CD8-positive, alpha-beta memory T cell (primary cell): Measurements from ENCODE around the gene APOA1. TPM values are rescaled to one million over a fixed set of nuclear protein-coding genes. Genes with fewer than 3 reads are reported as not detected.
A peak's percentile ranks its signal among the peaks of the same experiment; 100 is the strongest.

ENCODE experiments used
- CTCF ChIA-PET: fragments of 350-600 bp; sonication (Branson Sonifier 250); formaldehyde crosslinking; loops from one replicate; lab custom pipeline; 2021; ENCODE audit warnings: antibody characterized with exemption; lab: Charles Lee
- POLR2A ChIA-PET: fragments of 350-600 bp; sonication (Branson Sonifier 250); formaldehyde crosslinking; loops from one replicate; lab custom pipeline; 2021; ENCODE audit warnings: antibody characterized with exemption; lab: Charles Lee
- DNase-seq, 5 donors: peaks; one replicate each; pipeline versions ENCODE4 v3.0.0 to v3.0.0-alpha.2; 2020 to 2022; ENCODE audit warnings: mixed read lengths in 1 of 5
- H3K27ac ChIP-seq: one replicate; pipeline ENCODE4 v1.7.0; 2013; ENCODE audit warnings: low read depth, mild to moderate bottlenecking, low read length, moderate library complexity
- H3K27me3 ChIP-seq: 2 replicates; pipeline ENCODE4 v1.7.0; 2013; ENCODE audit warnings: low read length, mild to moderate bottlenecking; ENCODE audit not compliant: insufficient read depth, poor library complexity, severe bottlenecking
- H3K36me3 ChIP-seq: 2 replicates; pipeline ENCODE4 v1.7.0; 2013; ENCODE audit warnings: mild to moderate bottlenecking, low read length, moderate library complexity; ENCODE audit not compliant: insufficient read depth
- H3K4me1 ChIP-seq: 2 replicates; pipeline ENCODE4 v1.7.0; 2013; ENCODE audit warnings: mild to moderate bottlenecking, low read length, moderate library complexity; ENCODE audit not compliant: insufficient read depth
- H3K4me3 ChIP-seq: 2 replicates; pipeline ENCODE4 v1.7.0; 2013; ENCODE audit warnings: mild to moderate bottlenecking, low read length
- H3K9me3 ChIP-seq: 2 replicates; pipeline ENCODE4 v1.7.0; 2013; ENCODE audit warnings: mild to moderate bottlenecking, low read length
- H3K27ac Mint-ChIP-seq, 8 donors: one replicate each; pipeline ENCODE4 v1.8.0; 2020 to 2021; ENCODE audit warnings: mixed read lengths in 8 of 8, mild to moderate bottlenecking in 6 of 8, inconsistent platforms in 3 of 8, moderate library complexity in 3 of 8
- H3K27me3 Mint-ChIP-seq, 2 donors: one replicate each; pipeline ENCODE4 v1.8.0; 2020 to 2021; ENCODE audit warnings: mixed read lengths in 2 of 2, mild to moderate bottlenecking in 1 of 2, moderate library complexity in 1 of 2
- H3K36me3 Mint-ChIP-seq, 3 donors: one replicate each; pipeline ENCODE4 v1.8.0; 2020 to 2021; ENCODE audit warnings: mixed read lengths in 3 of 3, inconsistent platforms in 1 of 3, mild to moderate bottlenecking in 1 of 3
- H3K4me1 Mint-ChIP-seq, 3 donors: one replicate each; pipeline ENCODE4 v1.8.0; 2020 to 2021; ENCODE audit warnings: mixed read lengths in 3 of 3, inconsistent platforms in 1 of 3, mild to moderate bottlenecking in 1 of 3
- H3K4me3 Mint-ChIP-seq, 7 donors: one replicate each; pipeline ENCODE4 v1.8.0; 2020 to 2021; ENCODE audit warnings: mixed read lengths in 7 of 7, mild to moderate bottlenecking in 6 of 7, moderate library complexity in 4 of 7, inconsistent platforms in 2 of 7
- H3K9me3 Mint-ChIP-seq, 5 donors: one replicate each; pipeline ENCODE4 v1.8.0; 2020 to 2022; ENCODE audit warnings: mixed read lengths in 5 of 5, mild to moderate bottlenecking in 3 of 5, moderate library complexity in 2 of 5, inconsistent platforms in 1 of 5
- polyA plus RNA-seq: library from polyadenylated mRNA; unstranded; fragments of 300-500 nt; fragmentation: Illumina TruSeq; gene quantifications from one replicate; pipeline ENCODE4 v1.2.3, GENCODE V29; 2021
- total RNA-seq, 2 experiments: library from RNA; stranded (reverse); gene quantifications; one replicate each; pipeline ENCODE4 v1.2.3, GENCODE V29; 2021

The APOA1 gene
- total and polyA plus RNA-seq, 3 experiments from 2014 or later, result 0.33 to 0.48 TPM; not detected in 1

- no peaks in the 10 kb centered on the region for H3K27me3 ChIP-seq
- Mint-ChIP-seq H3K4me1 (peaks cover 5 to 16% (median 9%) of the 10 kb centered on the region in 3 donors), H3K27ac (peak overlapping the region in 3 of 8 donors; percentile 20 to 71 (median 43)), H3K27me3 (peaks cover 0 to 1% of the 10 kb centered on the region in 2 donors), H3K36me3 (no peaks in the 10 kb centered on the region), H3K4me3 (peak overlapping the region in 5 of 7 donors; percentile 49 to 78 (median 59)), H3K9me3 (no peaks in the 10 kb centered on the region)
- DNase-seq, result no peak
- H3K4me1 ChIP-seq, result peaks cover 7% of the 10 kb centered on the region
- H3K9me3 ChIP-seq, result no peaks in the 10 kb centered on the region
- no peaks in the 10 kb centered on the region for H3K36me3 ChIP-seq
- POLR2A ChIA-PET, result interaction anchor here (0.6 kb wide), 1 partner anchor 310 kb away, joined by 7 read pairs; no protein-coding TSS in a partner anchor
- H3K4me3 ChIP-seq, result no peak overlapping the region
- no peak overlapping the region for H3K27ac ChIP-seq
- CTCF ChIA-PET, result interaction anchor here (0.8 to 8.4 kb wide), 4 partner anchors 17 to 393 kb away, joined by 3 to 101 read pairs (median 5); partner anchors contain the start of genes APOA5 and ZPR1
These were observed 3.4 kb downstream of the APOA1 start for GRCh38 chr11:116833816-116834534.

- Histone ChIP-seq H3K4me1 (peaks cover 7% of the 10 kb centered on the region), H3K36me3 (no peaks in the 10 kb centered on the region), H3K4me3 (no peak overlapping the region), H3K27me3 (no peaks in the 10 kb centered on the region), H3K9me3 (no peaks in the 10 kb centered on the region), H3K27ac (no peak overlapping the region)
- peaks cover 0 to 1% of the 10 kb centered on the region in 2 donors for H3K27me3 Mint-ChIP-seq
- H3K4me3 Mint-ChIP-seq, result no peak overlapping the region
- DNase-seq, result no peak
- no peak overlapping the region for H3K27ac Mint-ChIP-seq
- peaks cover 5 to 16% (median 9%) of the 10 kb centered on the region in 3 donors for H3K4me1 Mint-ChIP-seq
- H3K9me3 Mint-ChIP-seq, result no peaks in the 10 kb centered on the region
- ChIA-PET CTCF (interaction anchor here (8.4 kb wide), 1 partner anchor 44 kb away, joined by 101 read pairs; the partner anchor contains the start of genes APOA5 and ZPR1), POLR2A (no interaction called here)
- no peaks in the 10 kb centered on the region for H3K36me3 Mint-ChIP-seq
These were observed 4.0 kb downstream of the APOA1 start for GRCh38 chr11:116833491-116833815.

DNA sequence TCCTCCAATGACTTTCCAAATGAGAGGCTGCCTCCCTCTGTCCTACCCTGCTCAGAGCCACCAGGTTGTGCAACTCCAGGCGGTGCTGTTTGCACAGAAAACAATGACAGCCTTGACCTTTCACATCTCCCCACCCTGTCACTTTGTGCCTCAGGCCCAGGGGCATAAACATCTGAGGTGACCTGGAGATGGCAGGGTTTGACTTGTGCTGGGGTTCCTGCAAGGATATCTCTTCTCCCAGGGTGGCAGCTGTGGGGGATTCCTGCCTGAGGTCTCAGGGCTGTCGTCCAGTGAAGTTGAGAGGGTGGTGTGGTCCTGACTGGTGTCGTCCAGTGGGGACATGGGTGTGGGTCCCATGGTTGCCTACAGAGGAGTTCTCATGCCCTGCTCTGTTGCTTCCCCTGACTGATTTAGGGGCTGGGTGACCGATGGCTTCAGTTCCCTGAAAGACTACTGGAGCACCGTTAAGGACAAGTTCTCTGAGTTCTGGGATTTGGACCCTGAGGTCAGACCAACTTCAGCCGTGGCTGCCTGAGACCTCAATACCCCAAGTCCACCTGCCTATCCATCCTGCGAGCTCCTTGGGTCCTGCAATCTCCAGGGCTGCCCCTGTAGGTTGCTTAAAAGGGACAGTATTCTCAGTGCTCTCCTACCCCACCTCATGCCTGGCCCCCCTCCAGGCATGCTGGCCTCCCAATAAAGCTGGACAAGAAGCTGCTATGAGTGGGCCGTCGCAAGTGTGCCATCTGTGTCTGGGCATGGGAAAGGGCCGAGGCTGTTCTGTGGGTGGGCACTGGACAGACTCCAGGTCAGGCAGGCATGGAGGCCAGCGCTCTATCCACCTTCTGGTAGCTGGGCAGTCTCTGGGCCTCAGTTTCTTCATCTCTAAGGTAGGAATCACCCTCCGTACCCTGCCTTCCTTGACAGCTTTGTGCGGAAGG is 4.8 kb downstream of the APOA1 start:
- Mint-ChIP-seq H3K4me3 (no peak overlapping the region), H3K27ac (peak overlapping the region in 1 of 8 donors; percentile 84), H3K9me3 (no peaks in the 10 kb centered on the region), H3K27me3 (peaks cover 0 to 1% of the 10 kb centered on the region in 2 donors), H3K4me1 (peaks cover 5 to 16% (median 9%) of the 10 kb centered on the region in 3 donors), H3K36me3 (no peaks in the 10 kb centered on the region)
- no peaks in the 10 kb centered on the region for H3K27me3 ChIP-seq
- no peak overlapping the region for H3K27ac ChIP-seq
- no peak overlapping the region for H3K4me3 ChIP-seq
- POLR2A ChIA-PET, result no interaction called here
- CTCF ChIA-PET, result interaction anchor here (8.4 kb wide), 1 partner anchor 43 kb away, joined by 101 read pairs; the partner anchor contains the start of genes APOA5 and ZPR1
- no peaks in the 10 kb centered on the region for H3K9me3 ChIP-seq
- no peaks in the 10 kb centered on the region for H3K36me3 ChIP-seq
- no peak for DNase-seq
- H3K4me1 ChIP-seq, result peaks cover 7% of the 10 kb centered on the region

- ChIA-PET CTCF (interaction anchor here (8.4 kb wide), 1 partner anchor 43 kb away, joined by 101 read pairs; the partner anchor contains the start of genes APOA5 and ZPR1), POLR2A (no interaction called here)
- Mint-ChIP-seq H3K4me1 (peaks cover 5 to 16% (median 9%) of the 10 kb centered on the region in 3 donors), H3K27ac (peak overlapping the region in 1 of 8 donors; percentile 63), H3K4me3 (no peak overlapping the region), H3K9me3 (no peaks in the 10 kb centered on the region), H3K27me3 (peaks cover 0 to 1% of the 10 kb centered on the region in 2 donors), H3K36me3 (no peaks in the 10 kb centered on the region)
- no peak overlapping the region for H3K27ac ChIP-seq
- H3K4me3 ChIP-seq, result no peak overlapping the region
- H3K9me3 ChIP-seq, result no peaks in the 10 kb centered on the region
- DNase-seq, result no peak
- no peaks in the 10 kb centered on the region for H3K27me3 ChIP-seq
- peaks cover 7% of the 10 kb centered on the region for H3K4me1 ChIP-seq
- H3K36me3 ChIP-seq, result no peaks in the 10 kb centered on the region
These were observed 5.6 kb downstream of the APOA1 start for GRCh38 chr11:116831790-116832349.

DNA sequence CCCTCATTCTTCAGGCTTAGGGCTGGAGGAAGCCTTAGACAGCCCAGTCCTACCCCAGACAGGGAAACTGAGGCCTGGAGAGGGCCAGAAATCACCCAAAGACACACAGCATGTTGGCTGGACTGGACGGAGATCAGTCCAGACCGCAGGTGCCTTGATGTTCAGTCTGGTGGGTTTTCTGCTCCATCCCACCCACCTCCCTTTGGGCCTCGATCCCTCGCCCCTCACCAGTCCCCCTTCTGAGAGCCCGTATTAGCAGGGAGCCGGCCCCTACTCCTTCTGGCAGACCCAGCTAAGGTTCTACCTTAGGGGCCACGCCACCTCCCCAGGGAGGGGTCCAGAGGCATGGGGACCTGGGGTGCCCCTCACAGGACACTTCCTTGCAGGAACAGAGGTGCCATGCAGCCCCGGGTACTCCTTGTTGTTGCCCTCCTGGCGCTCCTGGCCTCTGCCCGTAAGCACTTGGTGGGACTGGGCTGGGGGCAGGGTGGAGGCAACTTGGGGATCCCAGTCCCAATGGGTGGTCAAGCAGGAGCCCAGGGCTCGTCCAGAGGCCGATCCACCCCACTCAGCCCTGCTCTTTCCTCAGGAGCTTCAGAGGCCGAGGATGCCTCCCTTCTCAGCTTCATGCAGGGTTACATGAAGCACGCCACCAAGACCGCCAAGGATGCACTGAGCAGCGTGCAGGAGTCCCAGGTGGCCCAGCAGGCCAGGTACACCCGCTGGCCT is 7.1 kb downstream of the APOA1 start:
- H3K27ac Mint-ChIP-seq, result no peak overlapping the region
- no peaks in the 10 kb centered on the region for H3K9me3 Mint-ChIP-seq
- no peak overlapping the region for H3K4me3 ChIP-seq
- H3K27ac ChIP-seq, result no peak overlapping the region
- no peaks in the 10 kb centered on the region for H3K27me3 ChIP-seq
- H3K36me3 ChIP-seq, result no peaks in the 10 kb centered on the region
- H3K4me1 ChIP-seq, result peaks cover 3% of the 10 kb centered on the region
- no peak for DNase-seq
- H3K4me1 Mint-ChIP-seq, result peaks cover 3 to 7% (median 5%) of the 10 kb centered on the region in 3 donors
- H3K9me3 ChIP-seq, result no peaks in the 10 kb centered on the region
- peaks cover 0 to 1% of the 10 kb centered on the region in 2 donors for H3K27me3 Mint-ChIP-seq
- ChIA-PET POLR2A (no interaction called here), CTCF (interaction anchor here (1.4 to 8.4 kb wide), 2 partner anchors 22 to 41 kb away, joined by 3 to 101 read pairs; partner anchors contain the start of genes APOA5 and ZPR1)
- H3K36me3 Mint-ChIP-seq, result no peaks in the 10 kb centered on the region
- no peak overlapping the region for H3K4me3 Mint-ChIP-seq

- no peak within 1 kb of the TSS for H3K4me3 ChIP-seq
- H3K27ac ChIP-seq, result no peak within 1 kb of the TSS
- CTCF ChIA-PET, result interaction anchor here (1.4 to 8.4 kb wide), 2 partner anchors 23 to 40 kb away, joined by 3 to 101 read pairs; partner anchors contain the start of genes APOA5 and ZPR1
- no peaks in the 10 kb centered on the region for H3K36me3 ChIP-seq
- DNase-seq, result no peak
- H3K27me3 Mint-ChIP-seq, result peaks cover 0 to 1% of the 10 kb centered on the region in 2 donors
- H3K9me3 ChIP-seq, result no peaks in the 10 kb centered on the region
- no peaks in the 10 kb centered on the region for H3K9me3 Mint-ChIP-seq
- H3K27ac Mint-ChIP-seq, result no peak within 1 kb of the TSS
- peaks cover under 1% of the 10 kb centered on the region in 3 donors for H3K4me1 Mint-ChIP-seq
- no peak within 1 kb of the TSS for H3K4me3 Mint-ChIP-seq
- POLR2A ChIA-PET, result no interaction called here
- H3K36me3 Mint-ChIP-seq, result no peaks in the 10 kb centered on the region
- H3K4me1 ChIP-seq, result no peaks in the 10 kb centered on the region
- no peaks in the 10 kb centered on the region for H3K27me3 ChIP-seq
These were observed 7.8 kb downstream of the APOA1 start, which contains the start of gene APOC3 for GRCh38 chr11:116829525-116830183. Gene APOC3, plus strand, starts transcription at chr11:116829907. Its CDS starts 676 bp downstream, at chr11:116830583.
